PC-9 (cell line): ENCODE measurements around the gene SSUH2. TPM values are rescaled to one million over a fixed set of nuclear protein-coding genes. Genes with fewer than 3 reads are reported as not detected.

Source experiments
- BruUV-seq: library from RNA; stranded (reverse); fragments of 400-500 nt; replicated peaks from 2 replicates; lab custom pipeline; 2021; lab: Mats Ljungman, UMichigan
- CTCF ChIA-PET: fragments of 300-600 bp; sonication (Branson Sonifier 250); formaldehyde crosslinking; loops from one replicate; lab custom pipeline; 2022; ENCODE audit warnings: antibody characterized with exemption; lab: Charles Lee
- POLR2A ChIA-PET: fragments of 300-600 bp; sonication (Branson Sonifier 250); formaldehyde crosslinking; loops from one replicate; lab custom pipeline; 2022; ENCODE audit warnings: antibody characterized with exemption; ENCODE audit not compliant: unreplicated experiment; lab: Charles Lee
- DNase-seq, 2 experiments: peaks; one replicate each; pipeline versions ENCODE4 v3.0.0 to v3.0.0-alpha.2; 2015 to 2022; ENCODE audit warnings: mixed read lengths in 1 of 2
- H2AFZ ChIP-seq: fragments of 200-600 bp; sonication (generic); 2 replicates; pipeline ENCODE4 v1.8.1; 2017; ENCODE audit warnings: antibody characterized with exemption
- H3F3A ChIP-seq: fragments of 200-600 bp; sonication (generic); 2 replicates; pipeline ENCODE4 v1.8.1; 2017; ENCODE audit warnings: antibody characterized with exemption, mild to moderate bottlenecking, low read depth; ENCODE audit not compliant: insufficient read depth
- H3K27ac ChIP-seq: fragments of 200-600 bp; sonication (generic); 2 replicates; pipeline ENCODE4 v1.6.1; 2016; ENCODE audit warnings: mixed run types
- H3K27me3 ChIP-seq: fragments of 200-600 bp; sonication (generic); 2 replicates; pipeline ENCODE4 v1.6.1; 2016; ENCODE audit warnings: low read depth, mixed run types; ENCODE audit not compliant: insufficient read depth
- H3K36me3 ChIP-seq: fragments of 200-600 bp; sonication (generic); 2 replicates; pipeline ENCODE4 v1.6.1; 2016; ENCODE audit warnings: low read depth, mixed run types
- H3K4me1 ChIP-seq: fragments of 200-600 bp; sonication (generic); replicated peaks from 2 replicates; pipeline ENCODE4 v1.6.1; 2016; ENCODE audit warnings: mixed run types; ENCODE audit not compliant: insufficient read depth
- H3K4me2 ChIP-seq: fragments of 200-600 bp; sonication (generic); 2 replicates; pipeline ENCODE4 v1.6.1; 2017; ENCODE audit warnings: mixed run types
- H3K4me3 ChIP-seq: fragments of 200-600 bp; sonication (generic); 2 replicates; pipeline ENCODE4 v1.6.1; 2016; ENCODE audit warnings: mixed run types
- H3K79me2 ChIP-seq: fragments of 200-600 bp; sonication (generic); 2 replicates; pipeline ENCODE4 v1.6.1; 2017; ENCODE audit warnings: low read depth, mixed run types
- H3K9me2 ChIP-seq: fragments of 200-600 bp; sonication (generic); 2 replicates; pipeline ENCODE4 v1.8.1; 2017; ENCODE audit warnings: mild to moderate bottlenecking; ENCODE audit not compliant: insufficient read depth
- H3K9me3 ChIP-seq: fragments of 200-600 bp; sonication (generic); 2 replicates; pipeline ENCODE4 v1.8.1; 2016; ENCODE audit warnings: low read depth; ENCODE audit not compliant: insufficient read depth
- H4K20me1 ChIP-seq: fragments of 200-600 bp; sonication (generic); 2 replicates; pipeline ENCODE4 v1.8.1; 2017; ENCODE audit not compliant: insufficient read depth
- EZH2 ChIP-seq: fragments of 200-600 bp; sonication (generic); IDR thresholded peaks from 2 replicates; pipeline ENCODE4 v1.8.0; 2017; ENCODE audit warnings: antibody characterized with exemption, low read depth
- intact Hi-C: fragments of 100-400 bp; cut with micrococcal nuclease; formaldehyde crosslinking; loops from one replicate; pipeline ENCODE4 v1.10.0; 2022; ENCODE audit not compliant: unreplicated experiment
- total RNA-seq: library from RNA; stranded (reverse); gene quantifications from 2 replicates; pipeline ENCODE4 v1.2.3, GENCODE V29; 2021
- TF ChIP-seq, protein P1 (sequence below): fragments of 200-600 bp; sonication (generic); conservative IDR thresholded peaks from 2 replicates; pipeline ENCODE4 v1.6.1; 2017; ENCODE audit warnings: mixed run types, antibody characterized with exemption, mild to moderate bottlenecking, moderate library complexity

SSUH2 gene
- total RNA-seq, 1 experiment from 2014 or later = 1.6 TPM

DNA sequence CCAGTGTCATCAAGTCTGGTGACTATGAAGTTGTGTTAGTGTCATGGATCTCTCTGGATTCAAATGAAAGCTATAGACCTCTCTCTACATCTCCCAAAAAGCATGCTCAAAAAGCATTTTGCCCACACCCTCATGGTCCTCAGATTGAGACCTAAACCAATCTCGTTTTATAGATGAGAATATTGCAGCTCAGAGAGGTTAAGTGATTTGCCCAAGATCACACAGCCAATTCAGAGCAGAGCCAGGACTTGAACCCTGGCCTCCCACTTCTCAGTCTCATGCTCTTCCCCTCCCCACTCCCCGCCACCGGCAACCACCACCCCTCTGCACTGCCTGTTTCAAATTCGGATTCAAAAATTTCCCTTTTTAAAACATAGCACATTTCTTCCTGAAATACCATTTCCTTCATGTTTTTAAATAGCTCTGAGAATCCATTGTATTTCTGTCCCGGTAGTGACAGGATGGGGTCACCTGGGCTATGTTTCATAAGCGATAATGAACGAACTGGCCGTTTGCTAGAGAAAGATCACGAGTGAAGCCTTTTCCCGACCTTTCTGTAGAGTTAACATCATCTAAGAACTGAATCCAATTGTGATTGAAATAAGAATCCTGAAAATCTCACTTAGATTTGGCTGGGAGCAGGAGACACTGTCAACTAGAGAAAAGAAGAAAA is 769 bp downstream of the SSUH2 start:
- TF ChIP-seq EZH2 = no peak
- TF ChIP-seq, protein P1, sequence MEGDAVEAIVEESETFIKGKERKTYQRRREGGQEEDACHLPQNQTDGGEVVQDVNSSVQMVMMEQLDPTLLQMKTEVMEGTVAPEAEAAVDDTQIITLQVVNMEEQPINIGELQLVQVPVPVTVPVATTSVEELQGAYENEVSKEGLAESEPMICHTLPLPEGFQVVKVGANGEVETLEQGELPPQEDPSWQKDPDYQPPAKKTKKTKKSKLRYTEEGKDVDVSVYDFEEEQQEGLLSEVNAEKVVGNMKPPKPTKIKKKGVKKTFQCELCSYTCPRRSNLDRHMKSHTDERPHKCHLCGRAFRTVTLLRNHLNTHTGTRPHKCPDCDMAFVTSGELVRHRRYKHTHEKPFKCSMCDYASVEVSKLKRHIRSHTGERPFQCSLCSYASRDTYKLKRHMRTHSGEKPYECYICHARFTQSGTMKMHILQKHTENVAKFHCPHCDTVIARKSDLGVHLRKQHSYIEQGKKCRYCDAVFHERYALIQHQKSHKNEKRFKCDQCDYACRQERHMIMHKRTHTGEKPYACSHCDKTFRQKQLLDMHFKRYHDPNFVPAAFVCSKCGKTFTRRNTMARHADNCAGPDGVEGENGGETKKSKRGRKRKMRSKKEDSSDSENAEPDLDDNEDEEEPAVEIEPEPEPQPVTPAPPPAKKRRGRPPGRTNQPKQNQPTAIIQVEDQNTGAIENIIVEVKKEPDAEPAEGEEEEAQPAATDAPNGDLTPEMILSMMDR = no peak
- Histone ChIP-seq H3K4me3 (no peak overlapping the region), H3K27ac (no peak overlapping the region), H3K4me2 (no peak overlapping the region), H4K20me1 (no peaks in the 10 kb centered on the region), H2AFZ (no peak overlapping the region), H3K36me3 (no peaks in the 10 kb centered on the region), H3K79me2 (no peaks in the 10 kb centered on the region), H3K9me3 (no peaks in the 10 kb centered on the region), H3K27me3 (no peaks in the 10 kb centered on the region), H3F3A (no peaks in the 10 kb centered on the region), H3K4me1 (peaks cover 9% of the 10 kb centered on the region), H3K9me2 (no peaks in the 10 kb centered on the region)
- no peak for DNase-seq
- intact Hi-C loops = no loop called here
- POLR2A ChIA-PET = interaction anchor here (0.6 kb wide), 1 partner anchor 15 kb away, joined by 7 read pairs; no protein-coding TSS in a partner anchor
- no TSS peak for BruUV-seq
- CTCF ChIA-PET = no interaction called here

DNA sequence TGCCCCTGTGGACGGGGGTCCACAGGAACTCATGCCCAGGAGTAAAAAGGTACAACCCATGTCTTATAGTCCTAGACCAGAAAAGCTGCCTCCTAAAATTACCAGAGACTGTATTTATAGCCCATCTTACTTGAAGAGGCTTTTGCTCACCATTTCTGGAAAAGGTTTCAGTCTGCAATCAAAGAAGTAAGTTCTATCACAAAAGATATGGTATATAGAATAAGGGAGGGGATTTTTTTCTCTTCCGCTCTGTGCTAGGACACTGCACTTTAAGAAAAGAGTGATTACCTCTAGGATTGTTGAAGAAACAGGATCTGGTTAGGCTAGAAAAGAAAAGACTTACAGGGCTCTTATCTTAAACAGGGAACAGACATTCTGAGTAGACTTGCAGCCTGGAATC is 2.6 kb downstream of the SSUH2 start:
- Histone ChIP-seq H3K4me2 (no peak overlapping the region), H3K4me1 (peaks cover 9% of the 10 kb centered on the region), H3K9me3 (no peaks in the 10 kb centered on the region), H3F3A (no peaks in the 10 kb centered on the region), H3K27ac (no peak overlapping the region), H4K20me1 (no peaks in the 10 kb centered on the region), H3K36me3 (no peaks in the 10 kb centered on the region), H2AFZ (no peak overlapping the region), H3K27me3 (no peaks in the 10 kb centered on the region), H3K9me2 (no peaks in the 10 kb centered on the region), H3K4me3 (no peak overlapping the region), H3K79me2 (no peaks in the 10 kb centered on the region)
- BruUV-seq = no TSS peak
- ChIA-PET POLR2A (interaction anchor here (0.7 kb wide), 1 partner anchor 356 kb away, joined by 4 read pairs; no protein-coding TSS in a partner anchor), CTCF (no interaction called here)
- DNase-seq = no peak
- intact Hi-C loops = no loop called here
- TF ChIP-seq EZH2 = no peak
- TF ChIP-seq, protein P1 = no peak

DNA sequence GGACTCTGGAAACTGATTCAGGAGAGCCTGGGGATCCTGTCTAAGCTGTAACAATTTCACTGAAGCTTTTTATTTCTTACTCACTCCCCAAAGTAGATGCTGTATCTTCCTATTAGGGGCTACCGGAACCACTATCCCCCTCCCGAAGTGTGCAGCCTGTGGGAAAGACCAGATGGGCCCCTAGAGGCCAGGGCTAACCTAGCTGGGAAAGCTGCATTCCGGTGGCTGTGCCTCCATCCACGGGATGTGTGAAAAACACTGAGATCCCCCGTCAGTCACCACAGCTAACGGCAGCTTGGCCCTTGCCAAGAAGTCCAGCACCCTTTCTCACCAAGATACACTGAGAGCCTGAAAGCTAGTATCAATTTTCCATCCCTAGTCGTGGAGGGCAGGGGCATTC is 3.1 kb downstream of the SSUH2 start:
- no peaks in the 10 kb centered on the region for H3K27me3 ChIP-seq
- H3K4me3 ChIP-seq = no peak overlapping the region
- no peak overlapping the region for H3K4me2 ChIP-seq
- ChIA-PET CTCF (no interaction called here), POLR2A (no interaction called here)
- no peaks in the 10 kb centered on the region for H3K9me3 ChIP-seq
- BruUV-seq = no TSS peak
- no peaks in the 10 kb centered on the region for H3F3A ChIP-seq
- no peak overlapping the region for H2AFZ ChIP-seq
- H3K4me1 ChIP-seq = peaks cover 9% of the 10 kb centered on the region
- intact Hi-C loops = no loop called here
- H3K9me2 ChIP-seq = no peaks in the 10 kb centered on the region
- TF ChIP-seq, protein P1 = no peak
- TF ChIP-seq EZH2 = no peak
- no peaks in the 10 kb centered on the region for H3K79me2 ChIP-seq
- no peak for DNase-seq
- H3K27ac ChIP-seq = no peak overlapping the region
- no peaks in the 10 kb centered on the region for H4K20me1 ChIP-seq
- no peaks in the 10 kb centered on the region for H3K36me3 ChIP-seq
